Keratinocyte (primary cell): ENCODE measurements around the gene CD72. TPM values are rescaled to one million over a fixed set of nuclear protein-coding genes. Genes with fewer than 3 reads are reported as not detected.
A peak's percentile ranks its signal among the peaks of the same experiment; 100 is the strongest.

Source experiments
- DNase-seq: peaks from one replicate; pipeline ENCODE4 v3.0.0-alpha.2; 2011; ENCODE audit warnings: low read depth, missing footprints, low spot score
- FAIRE-seq: peaks from 2 replicates; lab custom pipeline; 2011; peaks lifted over from hg19 to GRCh38; lab: Jason Lieb, UNC
- H2AFZ ChIP-seq: 2 replicates; pipeline ENCODE4 v1.6.0; 2012; ENCODE audit warnings: low read length, control low read depth, inconsistent platforms; ENCODE audit not compliant: control insufficient read depth
- H3K27ac ChIP-seq: 2 replicates; pipeline ENCODE4 v1.5.1; 2011; ENCODE audit warnings: low read length; ENCODE audit not compliant: control insufficient read depth, insufficient read depth
- H3K27me3 ChIP-seq: 3 replicates; pipeline ENCODE4 v1.6.0; 2011; ENCODE audit warnings: low read length; ENCODE audit not compliant: control insufficient read depth, insufficient read depth; ENCODE audit errors: extremely low read depth
- H3K36me3 ChIP-seq, 2 experiments: 2 replicates in 1 of 2; 3 replicates in 1 of 2; pipeline ENCODE4 v1.5.1; 2011; ENCODE audit warnings: low read length in 2 of 2, mild to moderate bottlenecking in 1 of 2; ENCODE audit not compliant: control insufficient read depth in 2 of 2, insufficient read depth in 2 of 2; ENCODE audit errors: extremely low read depth in 1 of 2
- H3K4me1 ChIP-seq: 3 replicates; pipeline ENCODE4 v1.5.1; 2011; ENCODE audit warnings: low read length; ENCODE audit not compliant: control insufficient read depth, insufficient read depth; ENCODE audit errors: extremely low read depth
- H3K4me2 ChIP-seq: 3 replicates; pipeline ENCODE4 v1.6.0; 2011; ENCODE audit warnings: low read depth, low read length; ENCODE audit not compliant: control insufficient read depth, insufficient read depth; ENCODE audit errors: extremely low read depth
- H3K4me3 ChIP-seq, 3 experiments: fragments of 200-600 bp in 1 of 3; sonication (generic) in 1 of 3; 2 replicates in 2 of 3; 3 replicates in 1 of 3; pipeline ENCODE4 v1.5.1; 2011 to 2016; ENCODE audit warnings: low read length in 3 of 3, mild to moderate bottlenecking in 3 of 3, control low read depth in 2 of 3, inconsistent platforms in 1 of 3, low read depth in 1 of 3, mixed read lengths in 1 of 3, mixed run types in 1 of 3, moderate library complexity in 1 of 3; ENCODE audit not compliant: control insufficient read depth in 2 of 3, insufficient read depth in 2 of 3; ENCODE audit errors: extremely low read depth in 1 of 3
- H3K79me2 ChIP-seq: 2 replicates; pipeline ENCODE4 v1.6.0; 2012; ENCODE audit warnings: low read length; ENCODE audit not compliant: control insufficient read depth, insufficient read depth
- H3K9ac ChIP-seq: 3 replicates; pipeline ENCODE4 v1.6.0; 2011; ENCODE audit warnings: low read length; ENCODE audit not compliant: control insufficient read depth, insufficient read depth; ENCODE audit errors: extremely low read depth
- H3K9me1 ChIP-seq: 3 replicates; pipeline ENCODE4 v1.6.0; 2011; ENCODE audit warnings: low read length; ENCODE audit not compliant: control insufficient read depth, insufficient read depth; ENCODE audit errors: extremely low read depth
- H3K9me3 ChIP-seq: 2 replicates; pipeline ENCODE4 v1.5.1; 2012; ENCODE audit warnings: low read depth, low read length; ENCODE audit not compliant: control insufficient read depth
- H4K20me1 ChIP-seq: 3 replicates; pipeline ENCODE4 v1.6.0; 2011; ENCODE audit warnings: low read length; ENCODE audit not compliant: control insufficient read depth, insufficient read depth; ENCODE audit errors: extremely low read depth
- CTCF ChIP-seq, 3 experiments: IDR thresholded peaks in 1 of 3; conservative IDR thresholded peaks in 1 of 3; optimal IDR thresholded peaks in 1 of 3; 2 replicates in 2 of 3; 3 replicates in 1 of 3; pipeline versions ENCODE3 to v1.5.1; 2011; ENCODE audit warnings: low read length in 3 of 3, mild to moderate bottlenecking in 3 of 3, moderate library complexity in 2 of 3, control low read depth in 1 of 3, inconsistent platforms in 1 of 3; ENCODE audit not compliant: insufficient read depth in 2 of 3; ENCODE audit errors: extremely low read depth in 1 of 3
- EZH2 ChIP-seq: IDR thresholded peaks from one replicate; pipeline ENCODE4 v1.6.1; 2012; ENCODE audit warnings: inconsistent platforms, mild to moderate bottlenecking, low read length, moderate library complexity
- dilution Hi-C: fragments of 300-500 bp; cut with MboI; formaldehyde crosslinking; loops from one replicate; pipeline ENCODE4 v1.7.0; 2020; ENCODE audit warnings: low sequenced_read_pairs; ENCODE audit not compliant: extremely low pct_ligation_motif_present
- polyA minus RNA-seq, 3 experiments: library from RNA; depleted of rRNA, polyadenylated mRNA; stranded (reverse); fragments of >200 nt; gene quantifications; 1 replicate in 1 of 3; 2 replicates in 1 of 3; 3 replicates in 1 of 3; pipeline ENCODE4 v1.2.3, GENCODE V29; 2011
- polyA plus RNA-seq, 5 experiments: library from polyadenylated mRNA; depleted of rRNA in 3 of 5; stranded (reverse) in 3 of 5; stranded (forward) in 1 of 5; unstranded in 1 of 5; fragments of >200 nt; gene quantifications; 1 replicate in 1 of 5; 2 replicates in 3 of 5; 3 replicates in 1 of 5; pipeline versions ENCODE4 v1.2.1 to v1.2.3, GENCODE V29; 2011 to 2012; ENCODE audit warnings: missing spikeins in 2 of 5, low read depth in 1 of 5, low replicate concordance in 1 of 5

The CD72 gene
- polyA plus RNA-seq = 0.66 to 2.4 TPM (median 0.82 TPM) in 3 replicates
- 1.2 TPM for polyA plus RNA-seq (2011; ENCODE audit: low read depth)
- polyA plus RNA-seq (2011; cell fraction: cytosol; rRNA removed) = 0.85 and 1.5 TPM in 2 replicates
- 9.2 and 12.4 TPM in 2 replicates for polyA plus RNA-seq (2011; cell fraction: nucleus; rRNA removed)
- 0.40 and 2.7 TPM in 2 replicates for polyA plus RNA-seq (2012; ENCODE audit: low replicate concordance)
- 0.56 to 1.1 TPM (median 0.95 TPM) in 3 replicates for polyA minus RNA-seq
- not detected for polyA minus RNA-seq (2011; cell fraction: cytosol; rRNA and poly(A)+ RNA removed)
- polyA minus RNA-seq (2011; cell fraction: nucleus; rRNA and poly(A)+ RNA removed) = 1.7 and 2.2 TPM in 2 replicates

- Histone ChIP-seq H3K9me3 (no peaks in the 10 kb centered on the region), H3K79me2 (no peaks in the 10 kb centered on the region), H3K9ac (peak within 1 kb of the TSS; percentile 49), H3K4me3 (peak within 1 kb of the TSS in 2 of 3 experiments; percentile 24 to 58), H2AFZ (peak within 1 kb of the TSS; percentile 94), H3K27me3 (peaks cover 25% of the 10 kb centered on the region), H4K20me1 (no peaks in the 10 kb centered on the region), H3K4me1 (no peaks in the 10 kb centered on the region), H3K27ac (no peak within 1 kb of the TSS), H3K36me3 (no peaks in the 10 kb centered on the region), H3K9me1 (no peaks in the 10 kb centered on the region), H3K4me2 (peak within 1 kb of the TSS; percentile 68)
- no peak for DNase-seq
- TF ChIP-seq EZH2 = no peak
- no peak for TF ChIP-seq CTCF (optimal IDR thresholded peaks at IDR 0.05 in 1 of 3, IDR thresholded peaks at IDR 0.05 in 1 of 3, conservative IDR thresholded peaks at IDR 0.05 in 1 of 3; ENCODE audit: extremely low read depth in 1 of 3, insufficient read depth in 2 of 3, low read length in 3 of 3)
- FAIRE-seq = no peak
- dilution Hi-C loops = no loop called here
Measured at GRCh38 chr9:35618325-35618727, at the start of gene CD72. Gene CD72, minus strand, starts transcription at chr9:35618413. Its CDS starts 110 bp downstream, at chr9:35618303.

- no peaks in the 10 kb centered on the region for H3K9me3 ChIP-seq
- H3K27ac ChIP-seq = no peak overlapping the region
- no peaks in the 10 kb centered on the region for H3K79me2 ChIP-seq
- no peaks in the 10 kb centered on the region for H3K9me1 ChIP-seq
- H2AFZ ChIP-seq = no peak overlapping the region
- FAIRE-seq (no peak), DNase-seq (no peak)
- dilution Hi-C loops = no loop called here
- no peak overlapping the region for H3K9ac ChIP-seq
- H3K4me2 ChIP-seq = no peak overlapping the region
- H3K36me3 ChIP-seq = peaks cover 0 to 3% of the 10 kb centered on the region in 2 experiments
- H3K27me3 ChIP-seq = no peaks in the 10 kb centered on the region
- TF ChIP-seq EZH2 (no peak), CTCF (optimal IDR thresholded peaks at IDR 0.05 in 1 of 3, IDR thresholded peaks at IDR 0.05 in 1 of 3, conservative IDR thresholded peaks at IDR 0.05 in 1 of 3; ENCODE audit: extremely low read depth in 1 of 3, insufficient read depth in 2 of 3, low read length in 3 of 3) (no peak)
- no peak overlapping the region for H3K4me3 ChIP-seq
- H4K20me1 ChIP-seq = no peaks in the 10 kb centered on the region
- peaks cover 17% of the 10 kb centered on the region for H3K4me1 ChIP-seq
Measured at GRCh38 chr9:35667939-35668338, 49.7 kb upstream of the CD72 start.
